HEK293T (cell line): ENCODE data around the gene FBLN1.

Experiments used
- CTCF ChIA-PET: fragments of 350-600 bp; formaldehyde crosslinking; extraction: SDS; loops from one replicate; lab custom pipeline; 2021; ENCODE audit warnings: antibody characterized with exemption, inconsistent platforms; lab: Yijun Ruan, JAX
- POLR2A ChIA-PET: fragments of 350-600 bp; formaldehyde crosslinking; extraction: SDS; loops from one replicate; lab custom pipeline; 2020; ENCODE audit warnings: antibody characterized with exemption, inconsistent platforms; lab: Yijun Ruan, JAX
- DNase-seq: peaks from one replicate; pipeline ENCODE4 v3.0.0; 2012; ENCODE audit warnings: mixed read lengths; ENCODE audit errors: extremely low spot score
- ARNT ChIP-seq: fragments of 450-650 bp; IDR thresholded peaks from 2 replicates; pipeline ENCODE4 v1.6.1; 2017; ENCODE audit warnings: mild to moderate bottlenecking
- BHLHE40 ChIP-seq: fragments of 450-650 bp; IDR thresholded peaks from 2 replicates; pipeline ENCODE4 v1.6.1; 2016; ENCODE audit warnings: mild to moderate bottlenecking, moderate library complexity, borderline replicate concordance
- CTBP1 ChIP-seq: fragments of 450-650 bp; IDR thresholded peaks from 2 replicates; pipeline ENCODE4 v1.6.1; 2016; ENCODE audit warnings: borderline replicate concordance
- ELF4 ChIP-seq: fragments of 450-650 bp; IDR thresholded peaks from 2 replicates; pipeline ENCODE4 v1.6.1; 2017; ENCODE audit warnings: antibody characterized with exemption
- FOXA1 ChIP-seq: fragments of 450-650 bp; IDR thresholded peaks from 2 replicates; pipeline ENCODE4 v1.6.1; 2016; ENCODE audit warnings: mild to moderate bottlenecking
- FOXK2 ChIP-seq: fragments of 450-650 bp; IDR thresholded peaks from 2 replicates; pipeline ENCODE4 v1.6.1; 2016; ENCODE audit warnings: mild to moderate bottlenecking
- FOXM1 ChIP-seq: fragments of 450-650 bp; IDR thresholded peaks from 2 replicates; pipeline ENCODE4 v1.6.1; 2017; ENCODE audit warnings: mild to moderate bottlenecking, borderline replicate concordance
- HDGF ChIP-seq: fragments of 450-650 bp; IDR thresholded peaks from 2 replicates; pipeline ENCODE4 v1.6.1; 2017; ENCODE audit warnings: antibody characterized with exemption, borderline replicate concordance
- L3MBTL2 ChIP-seq: fragments of 450-650 bp; conservative IDR thresholded peaks from 2 replicates; pipeline ENCODE4 v1.6.1; 2016; ENCODE audit warnings: mild to moderate bottlenecking
- LEF1 ChIP-seq: fragments of 450-650 bp; IDR thresholded peaks from 2 replicates; pipeline ENCODE4 v1.6.1; 2017; ENCODE audit warnings: mild to moderate bottlenecking, borderline replicate concordance
- NFRKB ChIP-seq: fragments of 450-650 bp; IDR thresholded peaks from 2 replicates; pipeline ENCODE4 v1.6.1; 2016; ENCODE audit warnings: mild to moderate bottlenecking, moderate library complexity
- PKNOX1 ChIP-seq: fragments of 450-650 bp; IDR thresholded peaks from 2 replicates; pipeline ENCODE4 v1.6.1; 2016
- SP1 ChIP-seq: fragments of 450-650 bp; IDR thresholded peaks from 2 replicates; pipeline ENCODE4 v1.6.1; 2017
- SUZ12 ChIP-seq: fragments of 450-650 bp; IDR thresholded peaks from 2 replicates; pipeline ENCODE4 v1.6.1; 2016; ENCODE audit warnings: mild to moderate bottlenecking
- TARDBP ChIP-seq: fragments of 450-650 bp; IDR thresholded peaks from 2 replicates; pipeline ENCODE4 v1.6.1; 2016
- ZNF384 ChIP-seq: fragments of 450-650 bp; IDR thresholded peaks from 2 replicates; pipeline ENCODE4 v1.6.1; 2016

Gene FBLN1

GRCh38 chr22:45638197-45638596 is 135.5 kb downstream of the FBLN1 start:
- ChIA-PET POLR2A (no interaction called here), CTCF (no interaction called here)
- TF ChIP-seq LEF1 (no peak), FOXA1 (no peak), ARNT (no peak), ELF4 (no peak), L3MBTL2 (no peak), FOXK2 (no peak), SP1 (no peak), NFRKB (no peak), TARDBP (no peak), PKNOX1 (no peak), FOXM1 (no peak)
- DNase-seq = no peak

GRCh38 chr22:45638834-45639746 is 136.4 kb downstream of the FBLN1 start:
- CTCF ChIA-PET = no interaction called here
- no peak for TF ChIP-seq PKNOX1
- no peak for TF ChIP-seq SUZ12
- TF ChIP-seq SP1 = no peak
- no peak for TF ChIP-seq L3MBTL2
- TF ChIP-seq NFRKB = no peak
- TF ChIP-seq BHLHE40 = no peak
- no peak for TF ChIP-seq TARDBP
- TF ChIP-seq ZNF384 = no peak
- DNase-seq = no peak
- POLR2A ChIA-PET = no interaction called here

- TF ChIP-seq ELF4 = no peak
- TF ChIP-seq SP1 = no peak
- no peak for TF ChIP-seq ZNF384
- CTCF ChIA-PET = no interaction called here
- DNase-seq = no peak
Measured at GRCh38 chr22:45639747-45640102, 137.0 kb downstream of the FBLN1 start.

GRCh38 chr22:45640291-45640940 is 137.7 kb downstream of the FBLN1 start:
- no peak for DNase-seq
- ChIA-PET CTCF (no interaction called here), POLR2A (no interaction called here)
- TF ChIP-seq PKNOX1 (no peak), FOXM1 (no peak), BHLHE40 (no peak), FOXA1 (no peak), TARDBP (no peak), HDGF (no peak), NFRKB (no peak), SUZ12 (no peak)

More at GRCh38 chr22:45639747-45640102, 137.0 kb downstream of the FBLN1 start:
- POLR2A ChIA-PET = no interaction called here

- no peak for TF ChIP-seq NFRKB
- DNase-seq = no peak
- CTCF ChIA-PET = no interaction called here
- POLR2A ChIA-PET = no interaction called here
Measured at GRCh38 chr22:45640941-45641621, 138.4 kb downstream of the FBLN1 start.

GRCh38 chr22:45642986-45643385 is 140.3 kb downstream of the FBLN1 start:
- POLR2A ChIA-PET = no interaction called here

GRCh38 chr22:45644714-45645113 is 142.0 kb downstream of the FBLN1 start:
- ChIA-PET POLR2A (no interaction called here), CTCF (interaction anchor here (0.9 kb wide), 1 partner anchor 190 kb away, joined by 3 read pairs; no protein-coding TSS in a partner anchor)
- no peak for TF ChIP-seq TARDBP
- TF ChIP-seq FOXK2 = no peak
- TF ChIP-seq NFRKB = no peak
- TF ChIP-seq SP1 = no peak
- no peak for TF ChIP-seq PKNOX1
- no peak for TF ChIP-seq CTBP1
- TF ChIP-seq SUZ12 = no peak
- no peak for TF ChIP-seq ARNT
- no peak for TF ChIP-seq FOXA1
- no peak for TF ChIP-seq ELF4
- TF ChIP-seq HDGF = no peak
- TF ChIP-seq BHLHE40 = no peak
- TF ChIP-seq LEF1 = no peak
- TF ChIP-seq L3MBTL2 = no peak
- no peak for TF ChIP-seq FOXM1
- no peak for TF ChIP-seq ZNF384
- no peak for DNase-seq

More at GRCh38 chr22:45642986-45643385, 140.3 kb downstream of the FBLN1 start:
- CTCF ChIA-PET = interaction anchor here (0.8 kb wide), 1 partner anchor 20 kb away, joined by 3 read pairs; no protein-coding TSS in a partner anchor
- no peak for DNase-seq
- TF ChIP-seq ARNT = no peak
- no peak for TF ChIP-seq BHLHE40
- TF ChIP-seq SUZ12 = no peak
- no peak for TF ChIP-seq ZNF384
- no peak for TF ChIP-seq L3MBTL2
- TF ChIP-seq CTBP1 = no peak
- no peak for TF ChIP-seq TARDBP
